Activated naive CD4-positive, alpha-beta T cell treated with anti-CD3 and anti-CD28 coated beads, Interleukin-2, amount 50 U/mL, for 72 hours (primary cell): Measurements from ENCODE around the gene EGR1. TPM values are rescaled to one million over a fixed set of nuclear protein-coding genes. Genes with fewer than 3 reads are reported as not detected.
"Not testable (repeated sequence)": the region's sequence is repeated elsewhere in the genome, so short reads cannot be mapped to it uniquely, and the experiment has no call there.

Experiments used
- ATAC-seq, 2 donors: fragments of 150-1000 bp; cut with Tn5 transposase; 2 replicates each; pipeline ENCODE4 v1.10.0; 2021; ENCODE audit warnings: mild to moderate bottlenecking in 2 of 2, moderate library complexity in 2 of 2
- DNase-seq, 2 donors: peaks; one replicate each; pipeline ENCODE4 v3.0.0; 2021 to 2022; ENCODE audit warnings: low spot score in 2 of 2
- H3K27ac Mint-ChIP-seq, 2 donors: one replicate each; pipeline ENCODE4 v1.8.0; 2022; ENCODE audit warnings: mild to moderate bottlenecking in 2 of 2, mixed read lengths in 2 of 2
- H3K36me3 Mint-ChIP-seq, 2 donors: one replicate each; pipeline ENCODE4 v1.8.0; 2022; ENCODE audit warnings: mixed read lengths in 2 of 2
- H3K9me3 Mint-ChIP-seq, 2 donors: one replicate each; pipeline ENCODE4 v1.8.0; 2022; ENCODE audit warnings: mixed read lengths in 2 of 2
- total RNA-seq, 2 donors: library from RNA; stranded (reverse); gene quantifications; one replicate each; pipeline ENCODE4 v1.2.3, GENCODE V29; 2022

EGR1 gene
- total RNA-seq, 2 donors from 2014 or later, result 39.4 to 60.1 TPM

DNA sequence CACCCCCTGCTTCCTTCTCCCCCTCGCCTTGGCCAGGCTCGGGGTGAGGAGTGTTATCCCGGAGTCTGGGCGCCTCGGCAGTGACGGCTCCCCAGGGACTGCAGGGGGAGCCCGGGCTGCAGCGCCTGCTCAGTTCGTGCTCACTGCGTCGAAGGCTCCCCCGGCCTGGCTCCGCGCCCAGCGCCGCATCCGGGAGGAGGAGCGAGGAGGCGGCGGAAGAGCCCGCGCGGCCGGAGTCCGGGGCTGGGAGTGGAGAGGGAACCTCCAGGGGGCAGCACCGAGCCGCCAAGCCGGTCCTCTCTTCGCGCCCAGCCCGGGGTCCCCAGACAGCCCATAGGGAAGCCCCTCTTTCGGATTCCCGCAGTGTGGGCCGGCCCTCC, 1.3 kb upstream of the EGR1 start:
- H3K27ac Mint-ChIP-seq, result peak overlapping the region; percentile 87 to 96
- ATAC-seq (peak; percentile 53 to 58), DNase-seq (peak; percentile 95 to 97)

GRCh38 chr5:138464388-138465260, 655 bp upstream of the EGR1 start:
- peak overlapping the region; percentile 84 to 87 for H3K27ac Mint-ChIP-seq
- H3K36me3 Mint-ChIP-seq, result peaks cover 22 to 25% of the 10 kb centered on the region in 2 donors
- H3K9me3 Mint-ChIP-seq, result no peaks in the 10 kb centered on the region
- ATAC-seq (peak; percentile 73 to 77), DNase-seq (peak; percentile 94 to 99)

More for the DNA sequence above, 1.3 kb upstream of the EGR1 start:
- Mint-ChIP-seq H3K9me3 (peaks cover 0 to 3% of the 10 kb centered on the region in 2 donors), H3K36me3 (peaks cover 22 to 29% of the 10 kb centered on the region in 2 donors)

GRCh38 chr5:138466125-138466899, 1.0 kb downstream of the EGR1 start:
- DNase-seq, result no peak
- ATAC-seq, result no peak
- peaks cover 22 to 25% of the 10 kb centered on the region in 2 donors for H3K36me3 Mint-ChIP-seq
- H3K9me3 Mint-ChIP-seq, result no peaks in the 10 kb centered on the region
- peak overlapping the region; percentile 87 to 95 for H3K27ac Mint-ChIP-seq

DNA sequence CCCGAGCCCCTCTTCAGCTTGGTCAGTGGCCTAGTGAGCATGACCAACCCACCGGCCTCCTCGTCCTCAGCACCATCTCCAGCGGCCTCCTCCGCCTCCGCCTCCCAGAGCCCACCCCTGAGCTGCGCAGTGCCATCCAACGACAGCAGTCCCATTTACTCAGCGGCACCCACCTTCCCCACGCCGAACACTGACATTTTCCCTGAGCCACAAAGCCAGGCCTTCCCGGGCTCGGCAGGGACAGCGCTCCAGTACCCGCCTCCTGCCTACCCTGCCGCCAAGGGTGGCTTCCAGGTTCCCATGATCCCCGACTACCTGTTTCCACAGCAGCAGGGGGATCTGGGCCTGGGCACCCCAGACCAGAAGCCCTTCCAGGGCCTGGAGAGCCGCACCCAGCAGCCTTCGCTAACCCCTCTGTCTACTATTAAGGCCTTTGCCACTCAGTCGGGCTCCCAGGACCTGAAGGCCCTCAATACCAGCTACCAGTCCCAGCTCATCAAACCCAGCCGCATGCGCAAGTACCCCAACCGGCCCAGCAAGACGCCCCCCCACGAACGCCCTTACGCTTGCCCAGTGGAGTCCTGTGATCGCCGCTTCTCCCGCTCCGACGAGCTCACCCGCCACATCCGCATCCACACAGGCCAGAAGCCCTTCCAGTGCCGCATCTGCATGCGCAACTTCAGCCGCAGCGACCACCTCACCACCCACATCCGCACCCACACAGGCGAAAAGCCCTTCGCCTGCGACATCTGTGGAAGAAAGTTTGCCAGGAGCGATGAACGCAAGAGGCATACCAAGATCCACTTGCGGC, 1.8 kb downstream of the EGR1 start:
- H3K36me3 Mint-ChIP-seq, result peaks cover 22 to 25% of the 10 kb centered on the region in 2 donors
- peak overlapping the region; percentile 87 to 95 for H3K27ac Mint-ChIP-seq
- no peaks in the 10 kb centered on the region for H3K9me3 Mint-ChIP-seq
- no peak for ATAC-seq
- no peak for DNase-seq

DNA sequence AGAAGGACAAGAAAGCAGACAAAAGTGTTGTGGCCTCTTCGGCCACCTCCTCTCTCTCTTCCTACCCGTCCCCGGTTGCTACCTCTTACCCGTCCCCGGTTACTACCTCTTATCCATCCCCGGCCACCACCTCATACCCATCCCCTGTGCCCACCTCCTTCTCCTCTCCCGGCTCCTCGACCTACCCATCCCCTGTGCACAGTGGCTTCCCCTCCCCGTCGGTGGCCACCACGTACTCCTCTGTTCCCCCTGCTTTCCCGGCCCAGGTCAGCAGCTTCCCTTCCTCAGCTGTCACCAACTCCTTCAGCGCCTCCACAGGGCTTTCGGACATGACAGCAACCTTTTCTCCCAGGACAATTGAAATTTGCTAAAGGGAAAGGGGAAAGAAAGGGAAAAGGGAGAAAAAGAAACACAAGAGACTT, 2.4 kb downstream of the EGR1 start:
- DNase-seq, result no peak
- ATAC-seq, result no peak
- H3K27ac Mint-ChIP-seq, result peak overlapping the region; percentile 87 to 95

GRCh38 chr5:138468133-138468965, 3.1 kb downstream of the EGR1 start:
- Mint-ChIP-seq H3K9me3 (no peaks in the 10 kb centered on the region), H3K27ac (peak overlapping the region; percentile 87 to 92), H3K36me3 (peaks cover 22 to 25% of the 10 kb centered on the region in 2 donors)
- ATAC-seq (no peak), DNase-seq (no peak)

More for the DNA sequence above, 2.4 kb downstream of the EGR1 start:
- H3K36me3 Mint-ChIP-seq, result peaks cover 22 to 25% of the 10 kb centered on the region in 2 donors
- H3K9me3 Mint-ChIP-seq, result no peaks in the 10 kb centered on the region

GRCh38 chr5:138468966-138469539, 3.8 kb downstream of the EGR1 start:
- ATAC-seq, result no peak
- Mint-ChIP-seq H3K36me3 (peaks cover 22 to 25% of the 10 kb centered on the region in 2 donors), H3K9me3 (no peaks in the 10 kb centered on the region), H3K27ac (peak overlapping the region; percentile 32 to 87)
- DNase-seq, result no peak

DNA sequence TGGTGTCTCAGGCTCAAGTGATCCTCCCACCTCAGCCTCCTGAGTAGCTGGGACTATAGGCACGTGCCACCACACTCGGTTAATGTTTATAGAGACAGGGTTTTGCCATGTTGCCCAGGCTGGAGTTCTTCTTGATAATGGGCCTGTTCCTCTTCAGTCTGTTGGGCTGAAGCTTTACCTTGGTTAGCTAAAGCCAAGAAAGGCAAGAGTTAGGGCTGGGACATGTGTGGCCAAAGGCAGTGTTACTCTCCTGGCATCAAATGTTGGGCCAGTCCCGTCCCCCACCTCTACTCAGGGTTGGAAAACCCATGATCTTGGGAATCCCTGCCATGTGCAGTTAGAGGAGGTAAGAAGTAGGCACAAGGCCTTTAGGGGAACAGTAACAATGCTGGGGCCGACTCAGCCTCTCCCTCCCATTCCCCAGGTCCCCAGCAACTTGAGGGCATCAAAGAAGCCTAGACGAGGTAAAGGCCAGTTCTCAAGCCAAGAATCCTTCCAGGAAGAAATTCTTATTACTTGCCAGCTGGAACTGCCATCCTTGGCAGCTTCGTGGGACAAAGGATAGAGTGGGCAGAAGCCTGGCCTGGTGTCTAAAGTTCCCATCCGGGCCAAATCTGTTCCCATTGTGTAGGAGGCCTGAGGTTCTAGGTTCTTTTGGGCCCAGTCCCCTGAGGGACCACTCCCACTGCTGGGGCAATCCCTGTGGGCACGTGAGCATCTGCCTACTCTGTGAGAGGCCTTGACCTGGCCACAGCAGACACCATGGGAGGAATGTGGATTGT, 4.5 kb downstream of the EGR1 start:
- peaks cover 22 to 25% of the 10 kb centered on the region in 2 donors for H3K36me3 Mint-ChIP-seq
- peak overlapping the region; percentile 87 to 92 for H3K27ac Mint-ChIP-seq
- no peaks in the 10 kb centered on the region for H3K9me3 Mint-ChIP-seq
- no peak for ATAC-seq
- DNase-seq, result no peak

DNA sequence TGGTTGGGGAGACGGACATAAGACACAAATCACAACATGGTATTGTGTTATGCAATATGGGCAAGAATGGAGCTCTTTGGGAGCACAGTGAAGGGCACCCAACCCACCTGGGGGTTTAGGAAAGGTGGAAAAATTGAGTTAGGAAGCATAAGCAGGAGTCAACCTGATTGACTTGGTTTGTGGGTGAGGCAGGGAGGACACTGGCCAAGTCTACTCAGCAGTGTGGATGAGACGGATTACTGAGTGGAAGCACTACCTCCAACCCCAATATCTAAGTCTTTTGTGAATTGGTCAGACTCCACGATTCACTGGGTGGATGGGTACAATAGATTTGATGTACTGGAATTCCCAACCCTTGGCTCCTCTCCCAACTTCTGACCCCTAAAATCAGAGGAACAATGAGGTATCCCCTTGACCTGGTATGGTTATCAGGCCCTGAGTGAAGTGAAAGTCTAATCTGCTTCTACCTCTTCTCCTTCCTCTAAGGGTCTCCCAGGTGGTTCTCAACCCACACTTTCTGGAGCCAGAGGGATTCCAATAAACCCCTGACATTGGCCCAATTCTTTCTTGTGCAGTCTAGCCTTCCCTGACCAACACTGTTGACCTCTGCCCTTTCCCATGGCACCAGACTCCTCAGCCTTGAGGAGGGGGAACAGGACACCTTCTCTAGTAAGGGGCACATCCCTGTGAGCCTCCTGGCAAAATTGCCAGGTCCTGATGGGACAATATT, 5.2 kb downstream of the EGR1 start:
- no peak for DNase-seq
- peaks cover 22 to 25% of the 10 kb centered on the region in 2 donors for H3K36me3 Mint-ChIP-seq
- H3K27ac Mint-ChIP-seq, result peak overlapping the region; percentile 87 to 92
- ATAC-seq, result no peak
- no peaks in the 10 kb centered on the region for H3K9me3 Mint-ChIP-seq

DNA sequence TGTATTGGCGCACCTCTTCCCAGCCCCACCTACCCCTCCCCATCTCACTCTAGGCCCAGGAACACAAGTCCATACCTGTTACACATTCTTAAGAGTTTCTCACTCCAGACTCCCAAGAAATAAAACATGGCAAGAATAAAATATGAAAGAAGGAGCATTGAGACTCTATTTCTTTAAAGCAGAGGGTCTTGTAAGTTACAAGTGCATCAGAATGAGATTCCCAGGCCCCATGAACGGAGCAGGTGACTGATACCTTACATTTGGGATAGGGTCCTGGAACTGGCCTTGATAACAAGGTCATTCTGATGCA, 5.7 kb downstream of the EGR1 start:
- Mint-ChIP-seq H3K36me3 (peaks cover 22 to 25% of the 10 kb centered on the region in 2 donors), H3K9me3 (no peaks in the 10 kb centered on the region), H3K27ac (peak overlapping the region in 1 of 2 donors; percentile 55)
- DNase-seq, result no peak
- ATAC-seq, result no peak

DNA sequence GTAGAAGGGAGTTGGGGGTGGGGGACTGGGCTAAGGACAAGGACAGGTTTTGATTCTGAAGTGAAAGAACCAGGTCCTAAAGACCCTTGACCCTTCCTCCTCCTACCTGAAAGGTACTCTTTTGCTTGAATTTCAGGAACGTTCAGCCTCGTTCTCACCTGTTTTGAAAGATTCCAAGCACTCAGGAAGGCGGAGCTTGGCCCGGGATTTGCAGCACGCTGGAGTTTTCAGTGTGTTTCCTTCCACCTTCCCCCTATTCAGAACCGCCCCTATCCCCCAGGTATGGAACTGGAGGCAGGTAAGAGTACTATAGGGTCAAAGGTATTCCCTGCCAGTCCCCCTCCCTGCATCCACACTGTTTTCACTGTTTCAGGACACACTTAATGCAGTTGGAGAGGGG, 7.1 kb downstream of the EGR1 start:
- Mint-ChIP-seq H3K36me3 (peaks cover 11 to 15% of the 10 kb centered on the region in 2 donors), H3K27ac (no peak overlapping the region), H3K9me3 (no peaks in the 10 kb centered on the region)
- ATAC-seq (no peak), DNase-seq (no peak)

GRCh38 chr5:138473151-138473550, 7.9 kb downstream of the EGR1 start:
- not testable (repeated sequence) for H3K9me3 Mint-ChIP-seq, H3K27ac Mint-ChIP-seq, H3K36me3 Mint-ChIP-seq, DNase-seq, ATAC-seq

DNA sequence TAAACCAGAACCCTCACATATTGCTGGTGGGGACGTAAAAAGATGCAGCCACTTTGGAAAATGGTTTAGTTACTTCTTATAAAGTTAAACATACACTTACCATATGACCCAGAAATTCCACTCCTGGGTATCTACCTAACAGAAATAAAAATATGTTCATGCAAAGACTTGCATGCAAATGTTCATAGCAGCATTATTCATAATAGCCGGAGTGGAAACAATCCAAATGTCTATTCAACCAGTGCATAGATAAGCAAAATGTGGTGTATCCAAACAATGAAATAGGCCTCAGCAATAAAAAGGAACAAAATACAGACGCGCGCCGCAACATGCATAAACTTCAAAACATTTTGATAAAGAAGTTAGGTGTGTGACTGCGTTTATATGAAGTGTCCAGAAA, 11.6 kb downstream of the EGR1 start:
- H3K27ac Mint-ChIP-seq, result no peak overlapping the region
- H3K9me3 Mint-ChIP-seq, result no peaks in the 10 kb centered on the region
- H3K36me3 Mint-ChIP-seq, result no peaks in the 10 kb centered on the region
- DNase-seq (no peak), ATAC-seq (no peak)

- no peak overlapping the region for H3K27ac Mint-ChIP-seq
- no peaks in the 10 kb centered on the region for H3K36me3 Mint-ChIP-seq
- no peak for DNase-seq
- H3K9me3 Mint-ChIP-seq, result no peaks in the 10 kb centered on the region
- ATAC-seq, result no peak
Observed at GRCh38 chr5:138482638-138483037, 17.4 kb downstream of the EGR1 start.
